ENCODE measurements around the gene LVRN.

LVRN gene

DNA sequence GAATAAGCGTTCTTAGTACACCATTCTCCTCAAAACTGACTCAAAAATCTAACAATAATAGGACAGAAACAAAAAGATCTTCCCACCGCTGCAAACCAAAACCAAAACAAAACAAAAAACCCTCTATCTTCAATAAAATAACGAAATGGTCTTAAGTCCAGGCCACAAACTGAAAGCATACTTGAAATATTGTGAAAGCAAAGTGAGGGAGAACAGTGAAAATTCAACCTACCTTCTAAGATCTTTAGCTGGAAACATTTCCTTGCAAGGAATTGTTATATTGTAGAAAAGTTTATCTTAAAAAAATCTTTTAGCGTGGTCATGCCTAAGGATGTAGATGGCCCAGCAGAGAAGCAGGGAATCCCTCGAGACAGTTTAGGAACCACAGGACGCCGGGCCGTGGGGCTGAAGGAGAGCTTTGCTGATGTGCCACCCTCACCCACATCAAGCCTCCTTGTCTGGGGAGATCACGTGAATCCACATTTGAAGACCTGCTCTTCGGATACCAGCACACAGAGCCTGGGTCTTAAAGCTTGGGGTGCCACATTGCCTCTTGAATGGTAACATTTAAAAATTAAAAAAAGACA, 27.8 kb upstream of the LVRN start:
- H3K4me3 ChIP-seq (replicated peaks in 1 of 2; ENCODE audit: low read depth in 2 of 2, low read length in 2 of 2), result no peak overlapping the region
- TF ChIP-seq, protein P1, sequence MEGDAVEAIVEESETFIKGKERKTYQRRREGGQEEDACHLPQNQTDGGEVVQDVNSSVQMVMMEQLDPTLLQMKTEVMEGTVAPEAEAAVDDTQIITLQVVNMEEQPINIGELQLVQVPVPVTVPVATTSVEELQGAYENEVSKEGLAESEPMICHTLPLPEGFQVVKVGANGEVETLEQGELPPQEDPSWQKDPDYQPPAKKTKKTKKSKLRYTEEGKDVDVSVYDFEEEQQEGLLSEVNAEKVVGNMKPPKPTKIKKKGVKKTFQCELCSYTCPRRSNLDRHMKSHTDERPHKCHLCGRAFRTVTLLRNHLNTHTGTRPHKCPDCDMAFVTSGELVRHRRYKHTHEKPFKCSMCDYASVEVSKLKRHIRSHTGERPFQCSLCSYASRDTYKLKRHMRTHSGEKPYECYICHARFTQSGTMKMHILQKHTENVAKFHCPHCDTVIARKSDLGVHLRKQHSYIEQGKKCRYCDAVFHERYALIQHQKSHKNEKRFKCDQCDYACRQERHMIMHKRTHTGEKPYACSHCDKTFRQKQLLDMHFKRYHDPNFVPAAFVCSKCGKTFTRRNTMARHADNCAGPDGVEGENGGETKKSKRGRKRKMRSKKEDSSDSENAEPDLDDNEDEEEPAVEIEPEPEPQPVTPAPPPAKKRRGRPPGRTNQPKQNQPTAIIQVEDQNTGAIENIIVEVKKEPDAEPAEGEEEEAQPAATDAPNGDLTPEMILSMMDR (IDR thresholded peaks at IDR 0.05; ENCODE audit: low read depth, low read length), result no peak
- DNase-seq (ENCODE audit: low read depth in 2 of 2), result no peak

- no peak for DNase-seq (ENCODE audit: low read depth in 2 of 2)
- TF ChIP-seq, protein P1 (IDR thresholded peaks at IDR 0.05; ENCODE audit: low read depth, low read length), result no peak
- H3K4me3 ChIP-seq (replicated peaks in 1 of 2; ENCODE audit: low read depth in 2 of 2, low read length in 2 of 2), result no peak overlapping the region
These were observed 26.2 kb upstream of the LVRN start for GRCh38 chr5:115936031-115936430.

DNA sequence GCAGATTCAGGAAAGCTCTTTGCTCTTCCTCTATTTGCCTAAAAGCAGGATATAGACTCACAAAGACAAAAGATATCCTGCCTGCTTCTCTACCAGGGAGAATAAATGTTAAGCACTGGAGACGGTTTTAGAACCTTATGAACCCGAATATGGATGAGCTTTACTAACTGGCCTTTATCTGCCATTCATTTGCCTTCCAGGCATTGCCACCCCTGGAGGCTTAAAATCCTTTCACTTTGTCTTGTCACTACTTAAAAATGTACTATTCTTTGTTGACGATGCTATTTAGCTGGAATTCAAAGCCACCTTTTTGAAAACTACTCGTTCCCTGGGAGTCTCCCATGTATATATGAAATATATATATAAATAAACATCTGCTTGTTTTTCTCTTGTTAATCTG, 23.2 kb upstream of the LVRN start:
- H3K4me3 ChIP-seq (replicated peaks in 1 of 2; ENCODE audit: low read depth in 2 of 2, low read length in 2 of 2), result no peak overlapping the region
- DNase-seq (ENCODE audit: low read depth in 2 of 2), result no peak
- TF ChIP-seq, protein P1 (IDR thresholded peaks at IDR 0.05; ENCODE audit: low read depth, low read length), result no peak

- TF ChIP-seq, protein P1 (IDR thresholded peaks at IDR 0.05; ENCODE audit: low read depth, low read length), result no peak
- H3K4me3 ChIP-seq (replicated peaks in 1 of 2; ENCODE audit: low read depth in 2 of 2, low read length in 2 of 2), result no peak overlapping the region
- DNase-seq (ENCODE audit: low read depth in 2 of 2), result peak in 1 of 2 donors; percentile 18
These were observed 22.0 kb upstream of the LVRN start for GRCh38 chr5:115940080-115940810.

- peak overlapping the region in 1 of 2 donors; percentile 21 for H3K4me3 ChIP-seq (replicated peaks in 1 of 2; ENCODE audit: low read depth in 2 of 2, low read length in 2 of 2)
- DNase-seq (ENCODE audit: low read depth in 2 of 2), result peak; percentile 93 to 99
- TF ChIP-seq, protein P1 (IDR thresholded peaks at IDR 0.05; ENCODE audit: low read depth, low read length), result no peak
These were observed 21.1 kb upstream of the LVRN start for GRCh38 chr5:115941051-115941675.

DNA sequence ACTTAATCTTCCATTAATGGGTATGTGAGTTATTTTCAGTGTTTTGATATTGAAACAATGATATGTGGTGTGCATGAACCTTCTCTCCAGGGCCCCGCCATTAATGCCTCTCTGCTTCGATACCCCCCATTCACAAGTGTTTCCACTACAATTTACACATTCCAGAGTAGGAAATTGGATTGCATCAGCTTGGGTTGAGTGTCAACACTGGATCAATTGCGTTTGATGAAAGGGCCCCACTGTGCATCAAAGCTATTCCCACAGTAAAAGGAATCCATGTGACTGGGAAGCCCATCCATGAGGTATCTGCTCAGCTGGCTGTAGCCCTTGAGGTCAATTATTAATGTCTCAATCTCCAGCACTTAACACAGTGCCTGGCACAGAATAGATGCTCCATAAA, 17.8 kb upstream of the LVRN start:
- no peak overlapping the region for H3K4me3 ChIP-seq (replicated peaks in 1 of 2; ENCODE audit: low read depth in 2 of 2, low read length in 2 of 2)
- TF ChIP-seq, protein P1 (IDR thresholded peaks at IDR 0.05; ENCODE audit: low read depth, low read length), result no peak
- DNase-seq (ENCODE audit: low read depth in 2 of 2), result no peak
